Measurements from ENCODE around the gene HEBP2.

GRCh38 chr6:138405816-138406413, 1.9 kb downstream of the HEBP2 start:
- no peak for TF ChIP-seq CTCF (conservative IDR thresholded peaks at IDR 0.05; ENCODE audit: low read length)
- TF ChIP-seq EZH2phosphoT487 (IDR thresholded peaks at IDR 0.05; ENCODE audit: borderline replicate concordance, low read depth, low read length), result no peak

Data from OCI-LY7 (cell line).